Esophagus muscularis mucosa (tissue), 4 donors: ENCODE results near the gene KLK11.

Experiments
- CTCF ChIP-seq, 3 experiments: fragments of 200-600 bp in 2 of 3; fragments of 450-650 bp in 1 of 3; sonication (generic) in 2 of 3; IDR thresholded peaks; one replicate each; pipeline ENCODE4 v1.5.1; 2017 to 2019; ENCODE audit warnings: antibody characterized with exemption in 3 of 3, mild to moderate bottlenecking in 2 of 3, moderate library complexity in 1 of 3
- EP300 ChIP-seq: sonication (generic); formaldehyde crosslinking; IDR thresholded peaks from one replicate; pipeline ENCODE4 v1.6.1; 2017; ENCODE audit warnings: antibody characterized with exemption
- POLR2A ChIP-seq: fragments of 450-650 bp; IDR thresholded peaks from one replicate; pipeline ENCODE4 v1.6.1; 2017; ENCODE audit warnings: antibody characterized with exemption, moderate library complexity, mild to moderate bottlenecking, low read depth
- POLR2AphosphoS5 ChIP-seq, 2 donors: sonication (generic); formaldehyde crosslinking; IDR thresholded peaks; one replicate each; pipeline ENCODE4 v1.6.1; 2017; ENCODE audit warnings: antibody characterized with exemption in 2 of 2

GRCh38 chr19:50974702-50975556, 51.5 kb downstream of the KLK11 start:
- no peak for TF ChIP-seq POLR2A
- no peak for TF ChIP-seq CTCF (IDR thresholded peaks at IDR 0.05)
- no peak for TF ChIP-seq POLR2AphosphoS5 (IDR thresholded peaks at IDR 0.05)
- no peak for TF ChIP-seq EP300
